GM23248 (cell line): Measurements from ENCODE around the gene APP.

Experiments
- EZH2 ChIP-seq: fragments of 200-600 bp; sonication (generic); IDR thresholded peaks from 2 replicates; pipeline ENCODE4 v1.6.1; 2018; ENCODE audit warnings: antibody characterized with exemption, mild to moderate bottlenecking; ENCODE audit not compliant: insufficient read depth, poor library complexity, severe bottlenecking
- EZH2phosphoT487 ChIP-seq: fragments of 200-600 bp; sonication (generic); IDR thresholded peaks from 2 replicates; pipeline ENCODE4 v1.6.1; 2018; ENCODE audit warnings: antibody characterized with exemption, moderate library complexity, mild to moderate bottlenecking, low read depth; ENCODE audit not compliant: insufficient read depth

DNA sequence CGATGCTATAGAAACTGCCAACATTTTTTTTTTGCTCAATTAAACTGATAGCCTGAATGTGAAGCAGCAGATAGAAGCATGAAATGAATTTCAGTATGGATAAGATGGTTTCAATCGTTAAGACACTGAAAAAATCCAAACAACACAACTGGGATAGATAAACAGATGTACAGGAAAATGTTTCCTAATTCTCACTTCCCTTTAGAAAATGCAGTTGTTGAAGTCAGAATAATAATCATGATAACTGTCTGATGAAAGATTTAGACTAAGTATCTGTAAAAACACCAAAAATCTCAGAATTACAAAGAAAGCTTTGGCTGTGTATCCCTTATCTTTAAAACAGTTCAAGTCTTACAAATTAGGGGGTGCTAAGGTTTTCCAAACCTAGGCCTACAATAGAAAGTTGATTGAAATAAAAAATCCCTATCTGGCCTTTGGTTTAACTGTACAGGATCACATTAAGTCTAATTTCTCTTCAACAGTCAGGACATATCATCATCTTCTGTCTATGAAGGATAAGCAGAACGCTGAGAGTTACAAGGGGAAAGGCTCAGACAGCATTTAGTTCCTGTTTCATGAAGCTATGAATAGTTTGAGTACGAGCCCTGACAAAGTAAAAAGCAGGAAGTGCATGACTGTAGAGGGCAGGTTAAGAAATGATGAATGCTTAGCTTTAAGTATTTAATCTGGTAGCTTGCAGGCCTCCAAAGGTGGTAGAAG, 203.2 kb downstream of the APP start:
- TF ChIP-seq EZH2phosphoT487 (no peak), EZH2 (no peak)
